Measurements from ENCODE around the gene CYSLTR1. TPM values are rescaled to one million over a fixed set of nuclear protein-coding genes. Genes with fewer than 3 reads are reported as not detected.

Gene CYSLTR1, protein sequence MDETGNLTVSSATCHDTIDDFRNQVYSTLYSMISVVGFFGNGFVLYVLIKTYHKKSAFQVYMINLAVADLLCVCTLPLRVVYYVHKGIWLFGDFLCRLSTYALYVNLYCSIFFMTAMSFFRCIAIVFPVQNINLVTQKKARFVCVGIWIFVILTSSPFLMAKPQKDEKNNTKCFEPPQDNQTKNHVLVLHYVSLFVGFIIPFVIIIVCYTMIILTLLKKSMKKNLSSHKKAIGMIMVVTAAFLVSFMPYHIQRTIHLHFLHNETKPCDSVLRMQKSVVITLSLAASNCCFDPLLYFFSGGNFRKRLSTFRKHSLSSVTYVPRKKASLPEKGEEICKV
- polyA plus RNA-seq = 2.1 TPM
- long read RNA-seq, donor 1 = 0 reads
- long read RNA-seq, donor 2, partial matches to known transcripts = 0 of 2 reads
- long read RNA-seq, donor 2, other reads (novel, unspliced or antisense) = 0 of 2 reads
- long read RNA-seq, donor 3, partial matches to known transcripts = 0 of 1 reads
- long read RNA-seq, donor 3, other reads (novel, unspliced or antisense) = 0 of 1 reads
- long read RNA-seq, donor 4 = 0 reads
- long read RNA-seq, donor 5 = 0 reads
- long read RNA-seq, donor 6, partial matches to known transcripts = 0 of 1 reads
- long read RNA-seq, donor 6, other reads (novel, unspliced or antisense) = 0 of 1 reads
- long read RNA-seq, donor 7, partial matches to known transcripts = 0 of 1 reads
- long read RNA-seq, donor 7, other reads (novel, unspliced or antisense) = 0 of 1 reads
- long read RNA-seq, donor 8 = 0 reads
- long read RNA-seq, donor 9, partial matches to known transcripts = 0 of 2 reads
- long read RNA-seq, donor 9, other reads (novel, unspliced or antisense) = 0 of 2 reads
- long read RNA-seq, donor 10, partial matches to known transcripts = 0 of 1 reads
- long read RNA-seq, donor 10, other reads (novel, unspliced or antisense) = 0 of 1 reads
- long read RNA-seq, donor 11, partial matches to known transcripts = 0 of 1 reads
- long read RNA-seq, donor 11, other reads (novel, unspliced or antisense) = 0 of 1 reads

DNA sequence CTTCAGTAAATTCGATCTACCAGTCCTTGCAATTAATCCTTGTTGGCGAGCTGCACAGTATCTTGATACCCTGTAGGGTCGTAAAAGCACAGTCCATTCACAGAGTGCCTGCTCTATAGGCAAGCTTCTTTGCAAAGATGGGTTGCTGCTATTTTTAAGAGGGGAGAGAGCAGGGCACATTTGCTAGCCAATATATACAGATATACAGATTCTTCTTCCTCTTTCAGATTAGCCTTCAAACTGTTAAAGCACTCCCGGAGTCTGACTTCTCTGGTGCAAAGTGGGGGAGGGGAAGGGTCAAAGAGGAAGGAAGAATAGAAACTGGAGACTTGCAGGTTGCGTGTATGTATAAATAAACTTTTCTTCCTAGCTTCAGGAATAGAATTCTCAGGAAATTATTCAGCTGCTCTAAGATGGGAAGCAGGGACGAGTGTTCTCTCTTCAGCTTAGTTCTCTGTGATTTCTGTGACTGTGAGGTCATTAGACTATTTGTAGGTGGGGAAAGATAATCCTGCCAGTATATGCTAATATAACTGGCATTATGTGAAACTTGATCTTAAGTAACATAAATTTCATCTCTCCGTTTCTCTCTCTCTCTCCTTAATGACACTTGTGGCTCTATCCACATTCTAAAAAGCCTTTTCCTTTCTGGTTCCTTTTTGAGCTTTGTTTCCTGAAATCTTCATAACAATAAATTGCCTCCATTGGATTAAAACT is at the start of gene CYSLTR1:
Gene CYSLTR1 (minus strand): TSS at position 242 of the 717 bp plus-strand sequence. CDS start 53,865 bp downstream, outside the sequence.
- H3K4me1 ChIP-seq (ENCODE audit: control insufficient read depth, insufficient read depth, low read length) = no peaks in the 10 kb centered on the region
- H3K9me3 ChIP-seq (ENCODE audit: control insufficient read depth, low read depth, low read length) = no peaks in the 10 kb centered on the region
- no peak within 1 kb of the TSS for H3K4me3 ChIP-seq (ENCODE audit: low read length)
- no peaks in the 10 kb centered on the region for H3K27me3 ChIP-seq (ENCODE audit: control insufficient read depth, insufficient read depth, low read length)
- H3K27ac ChIP-seq (ENCODE audit: low read length) = no peak within 1 kb of the TSS
- DNase-seq = no peak
- 0% methylated on average over 1 of the region's 7 CpGs for WGBS (ENCODE audit: insufficient coverage, low lambda C conversion rate)
- no peaks in the 10 kb centered on the region for H3K36me3 ChIP-seq (ENCODE audit: control insufficient read depth, insufficient read depth, low read length)

DNA sequence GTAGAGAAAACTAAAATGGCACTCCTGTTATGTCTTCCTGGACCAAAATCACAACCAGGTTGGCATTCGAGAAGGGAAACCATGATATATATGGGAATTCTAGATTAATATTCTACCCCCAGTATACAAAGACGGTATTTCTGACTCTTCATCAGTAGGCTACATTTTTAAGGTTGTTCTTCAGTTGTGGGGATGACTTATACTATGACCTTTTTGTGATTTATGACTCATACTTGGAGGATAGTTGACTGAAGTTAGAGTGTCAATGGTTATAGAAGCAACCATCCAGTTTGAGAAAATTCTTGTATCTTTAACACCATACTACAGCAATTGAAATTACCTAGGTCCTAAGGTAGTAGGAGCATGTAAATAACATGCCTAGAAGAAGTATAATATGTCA is 49.8 kb upstream of the CYSLTR1 start:
- Histone ChIP-seq H3K4me1 (ENCODE audit: control insufficient read depth, insufficient read depth, low read length) (no peaks in the 10 kb centered on the region), H3K9me3 (ENCODE audit: control insufficient read depth, low read depth, low read length) (no peaks in the 10 kb centered on the region), H3K4me3 (ENCODE audit: low read length) (no peak overlapping the region), H3K27ac (ENCODE audit: low read length) (no peak overlapping the region), H3K27me3 (ENCODE audit: control insufficient read depth, insufficient read depth, low read length) (no peaks in the 10 kb centered on the region), H3K36me3 (ENCODE audit: control insufficient read depth, insufficient read depth, low read length) (no peaks in the 10 kb centered on the region)
- no peak for DNase-seq
- no CpG with 5 or more reads among the region's 2 CpGs for WGBS (ENCODE audit: insufficient coverage, low lambda C conversion rate)

DNA sequence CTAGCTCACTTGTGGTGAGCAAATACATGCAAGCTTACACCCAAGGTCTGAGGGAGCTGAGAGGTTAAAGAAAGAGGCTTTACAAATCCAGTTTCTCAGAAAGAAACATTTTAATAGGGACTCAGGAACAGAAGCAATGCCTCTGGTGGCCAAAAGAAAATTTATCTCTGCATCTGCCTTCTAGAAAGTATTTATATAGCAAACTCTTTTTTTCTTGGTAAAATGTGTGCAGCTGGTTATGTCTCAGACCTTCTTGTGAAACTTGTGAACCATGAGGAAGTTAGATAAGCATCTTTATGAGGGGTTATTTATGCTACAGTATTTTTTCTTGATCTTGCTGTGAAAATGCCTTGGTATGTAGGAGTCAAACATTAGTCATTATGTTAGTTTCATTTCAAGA is 48.5 kb upstream of the CYSLTR1 start:
- Histone ChIP-seq H3K27ac (ENCODE audit: low read length) (no peak overlapping the region), H3K4me3 (ENCODE audit: low read length) (no peak overlapping the region)
- no peak for DNase-seq

DNA sequence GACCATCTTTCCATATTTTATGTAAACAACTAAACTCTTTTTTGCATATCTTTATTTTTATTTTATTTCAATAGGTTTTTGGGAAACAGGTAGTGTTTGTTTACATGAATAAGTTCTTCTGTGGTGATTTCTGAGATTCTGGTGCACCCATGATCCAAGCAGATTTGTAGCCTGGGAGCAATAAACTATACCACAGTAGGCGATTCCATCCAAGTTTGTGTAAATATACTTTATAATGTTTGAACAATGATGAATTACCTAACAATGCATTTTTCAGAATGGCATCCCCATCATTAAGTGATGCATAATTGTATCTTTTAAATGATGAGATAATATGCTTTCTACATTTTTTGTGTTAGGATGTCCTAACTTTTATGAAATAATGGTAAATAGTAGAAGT is 39.2 kb upstream of the CYSLTR1 start:
- DNase-seq = no peak
- Histone ChIP-seq H3K9me3 (ENCODE audit: control insufficient read depth, low read depth, low read length) (no peaks in the 10 kb centered on the region), H3K27me3 (ENCODE audit: control insufficient read depth, insufficient read depth, low read length) (no peaks in the 10 kb centered on the region), H3K4me3 (ENCODE audit: low read length) (no peak overlapping the region), H3K36me3 (ENCODE audit: control insufficient read depth, insufficient read depth, low read length) (no peaks in the 10 kb centered on the region), H3K4me1 (ENCODE audit: control insufficient read depth, insufficient read depth, low read length) (no peaks in the 10 kb centered on the region), H3K27ac (ENCODE audit: low read length) (no peak overlapping the region)
- WGBS (ENCODE audit: insufficient coverage, low lambda C conversion rate) = no CpG with 5 or more reads among the region's 1 CpG

More for the DNA sequence above, 48.5 kb upstream of the CYSLTR1 start:
- H3K9me3 ChIP-seq (ENCODE audit: control insufficient read depth, low read depth, low read length) = no peaks in the 10 kb centered on the region
- H3K36me3 ChIP-seq (ENCODE audit: control insufficient read depth, insufficient read depth, low read length) = no peaks in the 10 kb centered on the region
- H3K4me1 ChIP-seq (ENCODE audit: control insufficient read depth, insufficient read depth, low read length) = no peaks in the 10 kb centered on the region
- no peaks in the 10 kb centered on the region for H3K27me3 ChIP-seq (ENCODE audit: control insufficient read depth, insufficient read depth, low read length)

DNA sequence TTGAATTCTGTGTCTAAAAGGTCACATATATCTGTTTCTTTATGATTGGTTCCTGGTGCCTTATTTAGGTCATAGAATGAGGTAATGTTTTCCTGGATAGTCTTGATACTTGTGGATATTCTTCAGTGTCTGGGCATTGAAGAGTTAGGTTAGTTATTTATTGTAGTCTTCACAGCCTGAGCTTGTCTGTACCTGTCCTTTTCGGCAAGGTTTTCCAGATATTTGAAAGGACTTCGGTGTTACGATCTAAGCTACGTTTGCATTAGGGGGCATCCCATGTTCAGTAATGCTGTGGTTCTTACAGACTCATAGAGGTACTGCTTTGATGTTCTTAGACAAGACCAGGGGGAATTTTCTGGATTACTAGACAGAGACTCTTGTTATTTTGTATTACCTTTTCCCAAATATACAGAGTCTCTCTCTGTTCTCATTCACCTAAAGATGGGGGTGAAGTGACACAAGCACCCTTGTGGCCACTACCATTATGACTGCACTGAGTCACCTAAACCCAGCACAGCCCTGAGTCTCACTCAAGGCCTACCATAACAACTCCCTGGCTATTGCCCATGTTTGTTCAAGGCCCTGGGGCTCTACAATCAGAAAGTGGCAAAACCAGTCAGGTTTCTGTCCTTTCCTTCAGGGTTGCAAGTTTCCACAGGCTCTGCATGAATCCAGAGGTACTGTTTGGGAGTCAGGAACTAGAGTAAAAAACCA is 30.1 kb upstream of the CYSLTR1 start:
- WGBS (ENCODE audit: insufficient coverage, low lambda C conversion rate) = no CpG with 5 or more reads among the region's 4 CpGs
- Histone ChIP-seq H3K36me3 (ENCODE audit: control insufficient read depth, insufficient read depth, low read length) (no peaks in the 10 kb centered on the region), H3K4me1 (ENCODE audit: control insufficient read depth, insufficient read depth, low read length) (no peaks in the 10 kb centered on the region), H3K9me3 (ENCODE audit: control insufficient read depth, low read depth, low read length) (no peaks in the 10 kb centered on the region), H3K4me3 (ENCODE audit: low read length) (no peak overlapping the region), H3K27ac (ENCODE audit: low read length) (no peak overlapping the region), H3K27me3 (ENCODE audit: control insufficient read depth, insufficient read depth, low read length) (no peaks in the 10 kb centered on the region)
- DNase-seq = no peak

DNA sequence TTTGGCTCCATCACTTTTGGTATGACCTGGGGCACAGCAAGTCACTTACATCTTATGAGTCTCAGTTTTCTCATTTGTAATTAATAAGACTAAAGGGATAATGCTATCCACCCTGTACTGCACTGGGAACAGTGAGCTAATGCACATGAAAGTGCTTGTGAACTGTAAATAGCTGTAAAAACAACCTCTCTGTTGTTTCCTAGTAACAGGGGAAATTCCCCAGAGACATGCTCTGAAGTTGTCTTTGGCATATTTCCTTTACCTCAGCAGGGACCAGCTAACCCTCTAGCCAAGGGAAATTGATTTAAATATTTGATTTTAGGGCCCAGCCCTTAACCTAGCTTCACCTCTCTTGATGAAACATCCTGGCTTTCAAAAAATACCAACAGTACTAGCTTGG is 6.1 kb upstream of the CYSLTR1 start:
- H3K27me3 ChIP-seq (ENCODE audit: control insufficient read depth, insufficient read depth, low read length) = no peaks in the 10 kb centered on the region
- no peak overlapping the region for H3K27ac ChIP-seq (ENCODE audit: low read length)
- H3K4me3 ChIP-seq (ENCODE audit: low read length) = no peak overlapping the region
- DNase-seq = no peak
- H3K36me3 ChIP-seq (ENCODE audit: control insufficient read depth, insufficient read depth, low read length) = no peaks in the 10 kb centered on the region
- no peaks in the 10 kb centered on the region for H3K4me1 ChIP-seq (ENCODE audit: control insufficient read depth, insufficient read depth, low read length)
- no peaks in the 10 kb centered on the region for H3K9me3 ChIP-seq (ENCODE audit: control insufficient read depth, low read depth, low read length)

DNA sequence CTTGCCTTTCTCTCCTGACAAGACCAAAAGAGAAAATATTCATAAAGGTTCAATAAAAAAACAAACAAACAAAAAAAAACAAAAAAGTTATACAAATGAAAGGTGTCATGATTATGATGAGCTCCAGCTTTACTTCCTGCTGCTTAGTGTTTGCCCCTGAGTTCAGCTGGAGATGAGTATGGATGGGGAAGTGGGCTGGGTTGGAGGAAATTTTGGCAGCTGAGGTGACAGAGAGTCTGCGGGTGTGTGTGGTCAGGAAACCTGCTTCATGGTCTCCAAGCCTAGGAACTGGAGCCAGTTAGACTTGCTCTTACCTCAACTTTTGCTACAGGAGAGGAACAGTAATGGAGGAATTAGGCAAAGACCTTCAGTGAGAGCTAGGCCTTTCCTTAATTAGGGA is 4.3 kb upstream of the CYSLTR1 start:
- H3K27me3 ChIP-seq (ENCODE audit: control insufficient read depth, insufficient read depth, low read length) = no peaks in the 10 kb centered on the region
- WGBS (ENCODE audit: insufficient coverage, low lambda C conversion rate) = no CpG with 5 or more reads among the region's 1 CpG
- no peak for DNase-seq

DNA sequence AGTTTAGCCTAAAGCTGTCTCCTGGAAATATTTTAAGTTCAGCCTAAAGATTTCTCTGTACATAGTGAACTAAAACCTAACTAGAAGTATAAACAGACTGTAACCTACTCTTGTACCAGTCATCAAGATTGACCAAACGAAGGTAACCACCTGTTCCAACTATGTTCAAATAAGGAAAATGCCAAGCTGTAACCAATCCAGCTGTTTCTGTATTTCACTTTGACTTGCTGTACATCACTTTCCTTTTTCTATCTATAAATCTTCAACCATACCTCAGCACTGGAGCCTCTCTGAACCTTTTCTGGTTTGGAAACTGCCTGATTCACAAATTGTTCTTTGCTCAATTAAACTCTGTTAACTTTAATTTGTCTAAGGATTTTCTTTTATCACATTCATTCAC is 3.1 kb upstream of the CYSLTR1 start:
- Histone ChIP-seq H3K9me3 (ENCODE audit: control insufficient read depth, low read depth, low read length) (no peaks in the 10 kb centered on the region), H3K27ac (ENCODE audit: low read length) (no peak overlapping the region), H3K4me3 (ENCODE audit: low read length) (no peak overlapping the region), H3K36me3 (ENCODE audit: control insufficient read depth, insufficient read depth, low read length) (no peaks in the 10 kb centered on the region), H3K27me3 (ENCODE audit: control insufficient read depth, insufficient read depth, low read length) (no peaks in the 10 kb centered on the region), H3K4me1 (ENCODE audit: control insufficient read depth, insufficient read depth, low read length) (no peaks in the 10 kb centered on the region)
- DNase-seq = no peak
- WGBS (ENCODE audit: insufficient coverage, low lambda C conversion rate) = 57% methylated on average over 1 of the region's 1 CpG

More for the DNA sequence above, 4.3 kb upstream of the CYSLTR1 start:
- Histone ChIP-seq H3K4me1 (ENCODE audit: control insufficient read depth, insufficient read depth, low read length) (no peaks in the 10 kb centered on the region), H3K27ac (ENCODE audit: low read length) (no peak overlapping the region), H3K4me3 (ENCODE audit: low read length) (no peak overlapping the region), H3K9me3 (ENCODE audit: control insufficient read depth, low read depth, low read length) (no peaks in the 10 kb centered on the region), H3K36me3 (ENCODE audit: control insufficient read depth, insufficient read depth, low read length) (no peaks in the 10 kb centered on the region)

DNA sequence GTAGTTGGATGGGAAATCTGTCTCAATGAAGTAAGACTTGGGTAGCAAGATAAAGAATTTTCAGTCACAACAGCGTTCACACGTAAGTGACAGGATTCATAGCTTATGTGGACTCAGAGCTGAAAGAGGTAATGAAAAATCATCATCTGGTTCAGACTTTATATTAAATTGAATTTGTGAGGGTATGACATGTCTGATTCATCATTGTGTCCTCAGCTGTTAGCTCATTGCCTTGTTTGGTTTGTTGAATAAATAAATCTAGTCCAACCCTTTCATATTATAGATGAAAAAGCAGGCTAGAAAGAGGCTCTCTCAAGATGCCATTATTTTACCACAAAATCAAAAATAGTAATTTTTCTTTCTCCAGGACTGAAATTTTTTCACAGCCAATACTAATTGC is 2.7 kb upstream of the CYSLTR1 start:
- H3K4me3 ChIP-seq (ENCODE audit: low read length) = no peak overlapping the region
- no peak overlapping the region for H3K27ac ChIP-seq (ENCODE audit: low read length)
- no peak for DNase-seq
- no peaks in the 10 kb centered on the region for H3K4me1 ChIP-seq (ENCODE audit: control insufficient read depth, insufficient read depth, low read length)
- H3K36me3 ChIP-seq (ENCODE audit: control insufficient read depth, insufficient read depth, low read length) = no peaks in the 10 kb centered on the region
- no peaks in the 10 kb centered on the region for H3K9me3 ChIP-seq (ENCODE audit: control insufficient read depth, low read depth, low read length)
- no CpG with 5 or more reads among the region's 2 CpGs for WGBS (ENCODE audit: insufficient coverage, low lambda C conversion rate)
- H3K27me3 ChIP-seq (ENCODE audit: control insufficient read depth, insufficient read depth, low read length) = no peaks in the 10 kb centered on the region

DNA sequence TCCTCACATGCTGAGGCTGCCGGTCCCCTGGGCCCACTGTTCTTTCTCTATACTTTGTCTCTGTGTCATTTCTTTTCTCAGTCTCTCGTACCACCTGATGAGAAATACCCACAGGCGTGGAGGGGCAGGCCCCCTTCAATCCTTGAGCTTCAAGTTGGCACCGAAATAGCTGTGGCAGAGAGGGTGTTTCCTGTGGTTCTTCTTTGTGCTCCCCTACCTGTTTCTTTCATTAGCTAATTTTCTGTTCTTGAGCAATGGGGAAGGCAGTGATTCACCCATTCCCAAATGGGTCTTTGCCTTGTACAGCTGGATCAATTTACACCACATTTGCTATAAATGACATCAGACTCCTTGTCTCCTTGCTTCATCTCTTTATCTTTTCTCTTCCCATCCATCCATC is 2.1 kb upstream of the CYSLTR1 start:
- Histone ChIP-seq H3K4me1 (ENCODE audit: control insufficient read depth, insufficient read depth, low read length) (no peaks in the 10 kb centered on the region), H3K9me3 (ENCODE audit: control insufficient read depth, low read depth, low read length) (no peaks in the 10 kb centered on the region), H3K36me3 (ENCODE audit: control insufficient read depth, insufficient read depth, low read length) (no peaks in the 10 kb centered on the region), H3K4me3 (ENCODE audit: low read length) (no peak overlapping the region), H3K27ac (ENCODE audit: low read length) (no peak overlapping the region), H3K27me3 (ENCODE audit: control insufficient read depth, insufficient read depth, low read length) (no peaks in the 10 kb centered on the region)
- WGBS (ENCODE audit: insufficient coverage, low lambda C conversion rate) = no CpG with 5 or more reads among the region's 4 CpGs
- DNase-seq = no peak

Measured in large intestine (tissue), 12 donors.